Measurements from ENCODE around the gene STX5.

DNA sequence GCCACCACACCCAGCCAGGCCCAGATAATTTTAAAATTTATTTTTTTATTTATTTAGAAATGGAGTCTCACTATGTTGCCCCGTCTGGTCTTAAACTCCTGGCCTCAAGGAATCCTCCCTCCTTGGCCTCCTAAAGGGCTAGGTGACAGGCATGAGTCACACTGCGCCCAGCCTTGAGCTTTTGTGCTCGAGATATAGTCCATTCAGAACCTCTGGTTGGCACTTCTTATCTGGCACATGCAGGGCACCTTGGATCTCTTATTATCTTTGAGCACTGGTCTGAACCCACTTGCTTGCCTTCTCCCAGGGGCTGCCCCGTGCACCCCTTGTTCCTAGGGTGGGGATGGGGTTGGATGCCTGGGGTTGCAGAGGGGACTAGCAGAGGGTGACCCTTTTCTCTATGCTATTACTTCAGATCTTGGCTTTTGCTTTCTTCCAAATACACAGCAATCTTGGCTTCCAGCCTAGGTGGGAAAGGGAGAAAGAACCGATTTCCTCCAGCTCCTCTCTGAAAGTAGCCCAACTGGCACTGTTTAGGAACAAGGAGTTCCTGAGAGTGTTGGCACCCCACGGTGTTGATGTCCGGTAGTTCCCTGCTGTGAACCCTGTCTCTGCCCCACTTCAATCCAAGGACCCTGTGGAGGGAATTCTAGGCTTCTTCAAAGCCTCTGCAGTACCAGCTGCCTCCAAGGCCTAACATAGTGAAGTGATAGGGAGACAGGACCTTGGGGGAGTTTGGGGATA, 47.6 kb upstream of the STX5 start:
- TF ChIP-seq, protein P1, sequence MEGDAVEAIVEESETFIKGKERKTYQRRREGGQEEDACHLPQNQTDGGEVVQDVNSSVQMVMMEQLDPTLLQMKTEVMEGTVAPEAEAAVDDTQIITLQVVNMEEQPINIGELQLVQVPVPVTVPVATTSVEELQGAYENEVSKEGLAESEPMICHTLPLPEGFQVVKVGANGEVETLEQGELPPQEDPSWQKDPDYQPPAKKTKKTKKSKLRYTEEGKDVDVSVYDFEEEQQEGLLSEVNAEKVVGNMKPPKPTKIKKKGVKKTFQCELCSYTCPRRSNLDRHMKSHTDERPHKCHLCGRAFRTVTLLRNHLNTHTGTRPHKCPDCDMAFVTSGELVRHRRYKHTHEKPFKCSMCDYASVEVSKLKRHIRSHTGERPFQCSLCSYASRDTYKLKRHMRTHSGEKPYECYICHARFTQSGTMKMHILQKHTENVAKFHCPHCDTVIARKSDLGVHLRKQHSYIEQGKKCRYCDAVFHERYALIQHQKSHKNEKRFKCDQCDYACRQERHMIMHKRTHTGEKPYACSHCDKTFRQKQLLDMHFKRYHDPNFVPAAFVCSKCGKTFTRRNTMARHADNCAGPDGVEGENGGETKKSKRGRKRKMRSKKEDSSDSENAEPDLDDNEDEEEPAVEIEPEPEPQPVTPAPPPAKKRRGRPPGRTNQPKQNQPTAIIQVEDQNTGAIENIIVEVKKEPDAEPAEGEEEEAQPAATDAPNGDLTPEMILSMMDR (IDR thresholded peaks at IDR 0.05; ENCODE audit: low read length): no peak
- TF ChIP-seq EZH2 (optimal IDR thresholded peaks at IDR 0.05; ENCODE audit: low read depth, low read length): no peak

Measured in MM.1S (cell line).